Retinal pigment epithelial cell (primary cell): ENCODE data around the gene MESP2.

ENCODE experiments used
- DNase-seq: peaks from one replicate; pipeline ENCODE4 v3.0.0-alpha.2; 2010; ENCODE audit warnings: low read depth
- H3K4me3 ChIP-seq: 2 replicates; pipeline ENCODE4 v1.5.1; 2011; ENCODE audit warnings: mild to moderate bottlenecking, low read length, control low read depth, moderate library complexity
- TF ChIP-seq, protein P1 (sequence below): conservative IDR thresholded peaks from 2 replicates; pipeline ENCODE4 v1.5.1; 2011; ENCODE audit warnings: low read depth, low read length, control low read depth, inconsistent platforms

MESP2 gene

DNA sequence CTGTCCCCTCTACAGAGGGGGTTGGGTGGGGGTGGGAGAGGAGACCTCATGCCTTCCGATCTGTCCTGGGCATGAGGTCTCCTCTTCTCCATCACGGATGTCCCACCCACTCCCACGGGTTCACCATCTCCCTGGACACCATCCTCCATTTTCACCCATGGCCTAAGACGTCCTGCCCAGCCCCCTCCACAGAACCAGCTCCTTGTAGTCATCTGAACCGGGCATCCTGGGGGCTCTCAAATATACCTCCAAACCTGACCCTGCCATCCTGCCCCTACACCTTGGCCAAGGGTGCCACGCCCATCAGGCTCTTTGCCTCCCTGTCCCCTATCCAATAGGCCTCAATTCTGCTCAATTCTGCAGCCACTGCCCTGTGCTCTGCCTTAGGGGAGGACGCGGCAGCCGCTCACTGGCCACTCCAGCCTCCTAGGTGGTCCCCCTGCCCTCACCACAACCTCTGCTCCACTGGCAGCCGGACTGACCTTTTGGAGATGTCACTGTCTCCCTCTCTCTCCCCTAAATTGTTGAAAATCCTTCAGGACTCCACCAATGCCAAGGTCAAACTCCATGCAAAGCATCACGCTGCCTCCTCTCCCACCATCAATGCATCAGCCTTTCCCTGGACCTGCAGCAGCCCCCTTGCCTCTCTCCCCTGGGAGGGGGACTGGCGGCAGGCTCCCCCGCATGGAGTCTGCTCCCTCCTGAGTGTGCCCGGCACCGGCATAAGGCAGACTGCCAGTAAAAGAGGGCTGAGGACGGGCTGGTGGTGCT is 47.9 kb downstream of the MESP2 start:
- DNase-seq, result no peak
- H3K4me3 ChIP-seq, result no peak overlapping the region
- TF ChIP-seq, protein P1, sequence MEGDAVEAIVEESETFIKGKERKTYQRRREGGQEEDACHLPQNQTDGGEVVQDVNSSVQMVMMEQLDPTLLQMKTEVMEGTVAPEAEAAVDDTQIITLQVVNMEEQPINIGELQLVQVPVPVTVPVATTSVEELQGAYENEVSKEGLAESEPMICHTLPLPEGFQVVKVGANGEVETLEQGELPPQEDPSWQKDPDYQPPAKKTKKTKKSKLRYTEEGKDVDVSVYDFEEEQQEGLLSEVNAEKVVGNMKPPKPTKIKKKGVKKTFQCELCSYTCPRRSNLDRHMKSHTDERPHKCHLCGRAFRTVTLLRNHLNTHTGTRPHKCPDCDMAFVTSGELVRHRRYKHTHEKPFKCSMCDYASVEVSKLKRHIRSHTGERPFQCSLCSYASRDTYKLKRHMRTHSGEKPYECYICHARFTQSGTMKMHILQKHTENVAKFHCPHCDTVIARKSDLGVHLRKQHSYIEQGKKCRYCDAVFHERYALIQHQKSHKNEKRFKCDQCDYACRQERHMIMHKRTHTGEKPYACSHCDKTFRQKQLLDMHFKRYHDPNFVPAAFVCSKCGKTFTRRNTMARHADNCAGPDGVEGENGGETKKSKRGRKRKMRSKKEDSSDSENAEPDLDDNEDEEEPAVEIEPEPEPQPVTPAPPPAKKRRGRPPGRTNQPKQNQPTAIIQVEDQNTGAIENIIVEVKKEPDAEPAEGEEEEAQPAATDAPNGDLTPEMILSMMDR, result no peak

DNA sequence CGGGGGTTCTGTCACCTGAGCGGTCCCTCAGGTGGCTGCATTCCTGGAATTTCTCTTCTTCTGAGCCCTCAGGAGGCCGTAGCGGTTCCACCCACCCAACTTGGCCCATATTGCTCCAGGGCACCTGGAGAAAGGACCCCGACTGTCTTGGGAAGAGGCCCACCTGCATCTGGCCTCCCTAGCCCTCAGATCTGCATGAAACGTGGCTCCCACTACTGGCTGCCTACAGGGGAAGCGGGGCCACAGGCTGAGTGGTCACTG is 48.4 kb downstream of the MESP2 start:
- DNase-seq, result no peak
- TF ChIP-seq, protein P1, result no peak
- no peak overlapping the region for H3K4me3 ChIP-seq

DNA sequence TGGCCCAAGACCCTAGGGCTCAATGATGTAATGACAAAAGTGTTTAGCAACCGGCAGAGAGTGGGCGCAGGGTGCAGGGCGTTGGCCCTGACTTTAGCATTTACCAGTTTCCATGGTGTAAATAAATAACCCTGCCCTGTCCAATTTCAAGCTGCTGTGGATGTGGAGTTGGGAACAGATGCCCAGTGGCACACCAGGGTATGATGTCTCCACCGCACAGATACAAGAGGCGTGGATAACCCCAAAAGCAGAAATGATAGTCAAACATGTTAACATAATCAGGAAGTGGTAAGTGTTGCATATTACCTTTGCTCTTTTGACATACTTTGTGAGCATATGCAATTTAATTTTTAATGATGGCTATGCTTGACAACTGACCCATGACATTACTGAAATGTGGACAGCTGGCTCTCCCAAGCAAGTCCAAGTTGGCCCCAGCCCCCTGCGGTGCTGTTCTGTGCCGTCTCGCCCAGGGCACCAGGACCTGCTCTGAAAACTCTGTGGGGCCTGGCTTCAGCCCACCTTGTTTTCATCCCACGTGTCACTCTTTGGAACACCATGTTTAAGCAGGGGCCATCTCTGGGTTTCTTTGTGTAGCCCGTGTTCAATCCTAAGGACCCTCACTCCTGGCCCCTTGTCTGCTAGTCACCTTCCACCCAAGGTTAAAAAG is 49.3 kb downstream of the MESP2 start:
- no peak for DNase-seq
- H3K4me3 ChIP-seq, result no peak overlapping the region
- TF ChIP-seq, protein P1, result no peak

DNA sequence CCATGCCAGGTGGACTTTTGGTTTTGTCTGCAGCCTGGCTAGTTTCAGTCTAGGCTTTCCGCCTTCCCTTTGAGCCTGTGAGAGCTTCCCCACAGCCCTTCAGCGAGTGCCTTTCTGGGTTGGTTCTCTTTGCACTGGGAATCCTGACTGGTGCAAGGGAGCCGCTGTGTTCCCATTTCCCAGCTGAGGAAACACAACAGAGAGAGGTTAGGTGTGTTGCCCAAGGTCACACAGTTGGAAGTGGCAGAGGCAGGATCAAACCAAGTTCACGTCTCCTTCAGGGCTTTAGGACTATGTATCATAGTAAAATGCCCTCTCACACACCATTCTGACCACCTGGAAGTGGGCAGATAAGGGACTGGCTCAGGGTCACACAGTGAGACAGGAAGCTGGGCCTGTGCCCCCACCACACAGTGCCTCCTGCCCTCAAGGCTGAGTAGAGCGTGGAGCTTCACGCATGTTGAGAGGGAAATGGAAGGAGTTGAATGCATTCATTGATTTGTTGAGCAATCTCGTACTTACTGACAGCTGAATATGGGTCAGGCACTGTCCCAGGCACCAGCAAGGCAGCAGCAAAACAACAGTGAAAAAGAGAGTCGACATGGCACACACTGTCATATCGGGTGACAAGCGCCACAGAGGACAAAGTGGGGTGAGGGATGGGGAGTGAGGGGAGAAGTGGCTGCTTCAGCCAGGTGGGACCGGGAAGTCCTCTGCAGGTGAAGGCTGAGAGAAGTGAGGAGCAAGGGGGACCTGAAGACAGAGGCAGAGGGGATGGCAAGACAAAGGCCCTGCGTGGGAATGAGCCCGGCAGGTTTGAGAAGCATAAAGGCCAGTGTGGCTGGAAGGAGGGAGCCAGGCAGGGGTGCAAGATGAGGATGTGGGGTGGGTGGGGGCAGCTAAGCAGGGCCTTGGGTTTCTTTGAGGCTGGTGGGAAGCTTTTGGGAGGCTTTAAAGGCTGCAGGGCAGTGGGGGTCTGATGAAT is 50.8 kb downstream of the MESP2 start:
- H3K4me3 ChIP-seq, result no peak overlapping the region
- DNase-seq, result no peak
- TF ChIP-seq, protein P1, result no peak

DNA sequence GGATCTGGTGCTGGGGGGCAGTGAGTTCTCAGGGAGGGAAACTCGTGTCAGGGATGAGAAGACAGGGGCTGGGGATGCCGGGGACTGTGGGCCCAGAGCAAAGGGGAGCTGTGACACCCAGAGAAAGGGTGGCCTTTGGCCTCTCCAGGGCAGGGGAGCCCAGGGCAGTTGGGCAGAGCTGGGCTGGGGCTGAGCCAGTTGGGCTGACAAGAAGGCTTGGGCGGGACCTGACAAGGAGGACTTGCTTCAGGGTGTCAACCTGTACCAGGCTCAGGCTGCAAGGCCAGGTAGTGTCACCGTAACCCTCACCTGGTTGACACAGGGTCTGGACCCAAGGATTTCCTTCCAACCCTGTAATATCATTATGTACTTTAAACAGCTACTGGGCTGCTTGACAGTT is 51.7 kb downstream of the MESP2 start:
- DNase-seq, result no peak
- no peak overlapping the region for H3K4me3 ChIP-seq
- TF ChIP-seq, protein P1, result no peak
